Activated T-cell treated with anti-CD3 and anti-CD28 coated beads, Interleukin-2, amount 50 U/mL, for 48 hours (primary cell): Measurements from ENCODE around the gene IFNL3.
A peak's percentile ranks its signal among the peaks of the same experiment; 100 is the strongest.

Source experiments
- DNase-seq, 2 experiments: peaks; one replicate each; pipeline ENCODE4 v3.0.0-alpha.2; 2020

The IFNL3 gene

DNA sequence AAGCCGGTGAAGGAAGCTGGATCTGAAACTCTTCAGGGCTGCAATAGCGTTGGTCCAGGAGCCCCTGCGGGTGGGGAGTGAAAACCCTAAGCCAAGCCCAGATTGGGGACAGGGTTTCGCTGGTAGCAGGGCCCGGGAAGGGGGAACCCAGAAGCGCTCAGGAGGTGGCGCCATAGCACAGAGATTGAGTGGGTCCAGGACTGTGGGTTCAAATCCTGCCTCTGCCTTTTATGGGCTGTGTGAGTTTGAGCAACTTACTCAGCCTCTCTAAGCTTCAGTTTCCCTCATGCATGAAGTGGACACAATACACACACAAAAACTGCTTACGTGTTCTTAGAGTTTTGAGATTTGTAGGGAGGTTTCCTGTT is 32.4 kb downstream of the IFNL3 start:
- peak; percentile 81 to 83 for DNase-seq

DNA sequence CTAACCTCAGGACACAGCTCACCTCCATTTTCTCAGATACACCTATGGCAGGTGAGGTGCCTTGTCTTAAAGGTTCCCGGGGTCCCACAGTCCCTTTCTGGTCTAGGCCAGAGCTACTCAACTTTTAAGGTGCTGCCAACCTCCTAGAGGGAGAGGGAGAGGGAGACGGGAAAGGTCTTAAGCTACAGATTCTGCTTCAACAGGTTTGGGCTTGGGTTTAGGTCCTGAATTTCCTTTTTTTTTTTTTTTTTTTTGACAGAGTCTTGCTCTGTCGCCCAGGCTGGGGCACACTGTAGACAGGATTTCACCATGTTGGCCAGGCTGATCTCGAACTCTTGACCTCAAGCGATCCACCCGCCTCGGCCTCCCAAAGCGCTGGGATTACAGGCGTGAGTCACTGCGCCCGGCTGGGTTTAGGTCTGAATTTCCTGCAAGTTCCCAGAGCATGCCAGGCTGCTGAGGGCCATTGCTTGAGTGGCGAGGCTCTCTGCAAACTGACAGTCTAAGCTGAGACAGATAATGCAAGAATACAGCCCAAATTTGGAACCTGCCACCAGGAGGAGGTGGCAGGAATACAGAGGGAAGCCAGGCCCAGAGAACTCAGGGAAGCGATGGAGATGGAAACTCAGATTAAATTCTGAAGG is 33.0 kb downstream of the IFNL3 start:
- DNase-seq = no peak

DNA sequence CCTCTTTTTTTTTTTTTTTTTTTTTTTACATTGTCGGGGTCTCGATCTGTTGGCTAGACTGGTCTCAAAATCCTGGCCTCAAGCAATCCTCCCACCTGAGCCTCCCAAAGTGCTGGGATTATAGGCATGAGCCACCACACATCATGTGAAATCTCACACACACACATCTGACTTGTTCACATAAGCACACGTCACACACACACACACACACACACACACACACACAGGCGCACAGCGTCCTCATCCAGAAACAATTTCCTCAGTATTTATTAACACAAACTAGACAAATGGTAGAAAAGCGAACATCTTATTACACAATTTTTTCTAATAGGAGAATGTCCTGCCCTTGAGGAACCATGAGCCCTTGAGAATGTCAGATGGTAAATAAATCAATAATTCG is 35.6 kb downstream of the IFNL3 start:
- DNase-seq = no peak

DNA sequence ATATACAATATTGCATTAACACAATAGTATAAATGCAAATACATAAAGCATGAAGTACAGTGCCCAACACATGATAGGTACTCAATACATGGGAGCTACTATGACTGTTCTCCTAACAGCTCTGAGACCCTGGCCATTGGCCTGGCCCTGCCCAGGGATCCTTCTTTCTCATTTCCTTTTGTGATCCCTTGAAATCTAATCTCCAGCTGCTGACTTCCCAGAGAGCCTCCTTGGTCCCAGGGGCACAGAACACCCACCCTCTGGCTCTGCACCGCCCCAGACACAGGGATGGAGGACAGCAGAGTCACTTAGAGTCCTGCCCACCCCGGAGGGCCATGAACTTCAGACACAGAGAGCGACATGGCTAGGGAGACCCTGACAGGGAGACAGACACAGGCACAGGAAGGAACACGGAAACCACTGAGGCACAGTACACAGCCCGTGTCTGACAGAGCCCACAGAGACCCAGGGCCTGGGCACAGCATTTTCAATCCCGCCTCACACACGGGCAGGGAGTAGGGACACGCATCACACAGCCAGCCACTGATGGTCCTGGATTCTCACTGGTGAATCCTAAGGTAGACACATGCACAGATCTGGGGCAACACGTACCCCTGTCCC is 36.5 kb downstream of the IFNL3 start:
- DNase-seq = no peak

DNA sequence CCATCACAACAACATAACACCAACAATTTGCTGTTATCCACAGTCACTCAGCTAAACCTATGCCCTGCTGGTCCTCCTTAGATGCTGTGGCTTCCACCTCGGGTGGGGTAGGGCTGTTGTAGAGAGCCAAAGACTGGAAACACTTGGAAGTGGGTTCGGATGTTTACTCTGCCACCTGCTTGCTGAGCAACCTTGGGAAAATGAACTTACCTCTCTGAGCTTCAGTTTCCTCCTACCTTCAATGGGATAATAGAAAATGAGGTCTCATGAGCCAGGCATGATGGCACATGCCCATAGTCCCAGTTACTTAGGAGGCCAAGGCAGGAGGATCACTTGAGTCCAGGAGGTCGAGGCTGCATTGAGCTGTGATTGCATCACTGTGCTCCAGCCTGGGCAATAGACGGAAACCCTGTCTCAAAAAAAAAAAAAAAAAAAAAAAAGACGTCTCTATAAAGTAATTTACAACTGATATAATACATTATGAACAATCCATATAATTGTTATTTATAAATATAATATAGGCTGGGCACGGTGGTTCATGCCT is 37.4 kb downstream of the IFNL3 start:
- no peak for DNase-seq

DNA sequence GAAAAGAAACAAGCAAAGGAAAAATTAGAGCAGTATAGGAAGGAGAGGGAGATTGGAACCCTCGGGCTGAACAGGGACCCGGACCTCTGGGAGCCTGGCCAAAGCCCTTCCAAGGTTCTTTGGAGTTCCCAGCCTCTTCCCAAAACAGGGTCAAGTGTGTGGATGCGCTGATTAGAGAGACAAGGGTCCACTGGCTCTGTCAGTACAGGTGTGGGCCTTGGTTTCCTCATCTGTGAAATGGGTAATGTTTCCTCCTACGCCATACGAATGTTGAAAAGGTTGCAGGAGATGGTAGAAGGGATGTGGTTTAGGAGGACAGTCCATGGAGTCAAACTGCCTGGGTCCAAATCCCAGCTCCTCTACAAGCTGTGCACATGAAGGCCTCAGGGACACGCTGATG is 38.7 kb downstream of the IFNL3 start:
- no peak for DNase-seq

DNA sequence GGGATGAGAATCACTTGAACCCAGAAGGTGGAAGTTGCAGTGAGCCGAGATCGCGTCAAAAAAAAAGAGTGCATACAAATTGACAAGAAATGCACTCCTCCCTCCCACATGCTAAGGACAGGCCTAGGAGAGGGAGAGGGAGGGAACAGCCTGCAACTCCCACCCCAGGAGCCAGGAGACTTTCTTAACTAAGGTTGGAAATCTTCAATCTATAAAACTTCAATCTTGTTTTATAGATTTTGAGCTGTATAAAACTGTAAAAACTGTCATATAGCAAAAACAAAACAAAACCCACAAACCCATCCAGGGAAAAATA is 39.4 kb downstream of the IFNL3 start:
- DNase-seq = no peak

DNA sequence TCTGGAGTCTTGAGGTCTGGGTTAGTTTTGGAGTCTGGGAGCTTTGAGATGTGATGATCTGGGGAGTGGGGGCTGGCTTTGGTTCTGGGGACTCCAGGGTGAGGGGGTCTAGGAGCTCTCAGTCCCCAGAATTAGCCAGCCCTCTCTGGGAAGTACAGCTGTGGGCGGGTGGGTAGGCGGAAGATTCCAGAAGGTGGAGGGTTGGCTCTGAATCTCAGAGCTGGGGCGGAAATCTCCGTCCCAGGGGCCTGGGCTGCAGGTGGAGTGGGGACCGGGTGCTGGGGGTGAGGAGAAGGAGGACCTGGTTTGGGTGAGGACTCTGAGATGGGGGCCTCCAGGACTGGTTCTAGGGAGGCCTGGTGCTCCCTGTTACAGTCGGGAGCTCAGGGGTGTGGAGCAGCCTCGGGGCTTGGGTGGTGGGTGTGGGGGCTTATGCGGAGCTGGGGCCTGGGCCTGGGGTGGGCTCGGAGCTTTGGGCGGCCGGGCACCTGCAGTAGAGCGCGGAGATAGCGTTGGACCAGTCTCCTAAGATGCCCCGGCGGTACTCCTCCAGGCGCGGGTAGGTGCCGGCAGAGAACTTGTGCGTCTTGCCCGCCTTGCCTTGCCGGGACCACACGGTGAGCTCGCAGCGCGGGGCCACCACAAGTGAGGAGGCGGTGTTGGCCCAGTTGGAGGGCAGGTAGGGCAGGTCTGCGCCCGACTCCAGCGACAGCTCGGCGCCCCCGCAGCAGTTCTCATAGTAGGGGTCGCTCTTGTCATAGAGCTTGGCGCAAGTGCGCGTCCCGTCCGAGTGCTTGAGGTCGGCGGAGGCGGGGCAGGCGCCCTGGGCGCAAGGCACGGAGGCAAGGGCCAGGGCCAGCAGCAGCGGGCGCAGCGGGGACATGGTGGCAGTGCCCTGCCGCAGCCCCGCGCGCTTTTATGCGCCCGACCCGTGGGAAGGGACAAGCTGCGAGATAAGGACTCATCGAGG is 41.1 kb downstream of the IFNL3 start, which contains the start of gene SYCN:
TSS of gene SYCN (minus strand) at position 892 of the 970 bp plus-strand sequence. CDS start at position 883, 9 bp downstream.
- no peak for DNase-seq

DNA sequence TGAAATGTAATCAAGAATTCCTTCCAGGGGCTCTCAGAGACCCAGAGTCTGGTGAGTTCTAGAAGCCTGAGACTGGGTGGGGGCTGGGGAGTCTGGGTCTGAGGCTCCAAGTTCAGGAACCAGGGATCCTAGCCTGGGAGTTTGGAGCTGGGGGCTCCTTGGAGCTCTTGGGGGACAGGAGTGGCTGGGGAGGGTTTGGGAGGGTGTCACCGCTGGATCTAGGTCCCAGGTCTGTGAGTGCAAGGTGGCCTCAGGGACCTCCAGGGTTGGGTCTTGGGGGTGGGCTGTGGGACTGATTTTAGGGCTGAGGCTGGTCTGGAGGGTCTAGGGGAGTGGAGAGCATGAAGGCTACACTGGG is 41.8 kb downstream of the IFNL3 start:
- no peak for DNase-seq

DNA sequence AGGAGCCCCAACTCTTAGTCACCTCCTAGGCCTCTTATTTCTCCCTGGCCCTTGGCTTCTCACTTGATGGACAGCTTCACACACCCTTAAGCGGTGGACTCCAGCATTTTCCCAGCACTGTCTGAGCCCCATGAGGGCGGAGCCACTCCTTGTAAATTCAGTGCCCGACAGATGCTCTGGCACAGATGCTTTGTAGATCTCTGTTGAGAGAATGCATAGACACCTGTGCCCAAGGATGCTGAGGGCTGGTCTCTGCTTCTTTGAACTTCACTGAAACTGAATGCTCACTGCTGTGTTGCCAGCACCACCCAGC is 44.0 kb downstream of the IFNL3 start:
- no peak for DNase-seq

DNA sequence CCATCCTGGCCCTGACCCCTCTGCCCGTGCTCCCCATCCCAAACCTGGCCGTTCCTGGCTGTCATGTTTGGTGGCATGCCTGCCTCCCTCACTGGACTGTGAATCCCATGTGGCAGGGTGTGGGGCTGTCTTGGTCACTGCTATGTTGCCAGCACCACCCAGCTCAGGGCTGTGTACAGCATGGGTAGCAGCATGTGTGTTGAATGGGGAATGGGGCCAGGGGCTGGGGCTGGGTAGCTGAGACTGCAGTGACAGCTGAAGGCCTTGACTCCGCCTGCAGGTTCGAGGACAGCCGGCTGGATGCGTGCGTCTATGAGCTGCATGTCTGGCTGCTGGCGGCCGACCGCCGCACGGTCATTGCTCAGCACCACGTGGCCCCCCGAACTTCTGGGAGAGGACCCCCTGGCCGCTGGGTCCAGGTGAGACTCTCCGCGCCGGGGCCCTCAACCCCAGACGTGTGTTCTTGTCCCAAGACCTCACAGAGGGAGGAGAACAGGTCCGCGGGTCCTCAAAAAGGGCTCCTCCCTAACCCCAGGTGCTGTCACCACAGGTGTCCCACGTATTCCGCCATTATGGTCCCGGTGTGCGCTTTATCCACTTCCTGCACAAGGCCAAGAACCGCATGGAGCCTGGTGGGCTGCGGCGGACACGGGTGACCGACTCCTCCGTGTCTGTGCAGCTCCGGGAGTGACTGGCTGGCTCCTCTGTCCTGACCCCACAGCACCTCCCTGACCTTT is 44.6 kb downstream of the IFNL3 start:
- no peak for DNase-seq

DNA sequence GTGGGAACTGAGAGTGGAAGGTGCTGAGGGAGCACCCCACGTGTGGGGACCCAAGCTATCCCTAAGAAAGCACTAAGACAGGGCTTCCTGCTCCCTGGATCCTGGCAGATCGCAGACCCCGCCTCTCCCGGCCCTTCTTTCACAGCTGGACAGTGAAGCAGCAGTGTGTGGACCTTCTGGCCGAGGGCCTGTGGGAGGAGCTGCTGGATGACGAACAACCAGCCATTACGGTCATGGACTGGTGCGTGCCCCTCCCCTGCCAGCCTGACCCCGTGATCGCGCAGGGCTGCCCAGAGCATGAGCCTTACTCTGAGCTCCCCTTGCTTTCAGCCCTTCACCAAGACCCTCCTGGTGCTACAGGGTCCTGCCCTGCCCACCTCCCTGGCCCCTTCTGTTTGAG is 45.8 kb downstream of the IFNL3 start:
- no peak for DNase-seq

DNA sequence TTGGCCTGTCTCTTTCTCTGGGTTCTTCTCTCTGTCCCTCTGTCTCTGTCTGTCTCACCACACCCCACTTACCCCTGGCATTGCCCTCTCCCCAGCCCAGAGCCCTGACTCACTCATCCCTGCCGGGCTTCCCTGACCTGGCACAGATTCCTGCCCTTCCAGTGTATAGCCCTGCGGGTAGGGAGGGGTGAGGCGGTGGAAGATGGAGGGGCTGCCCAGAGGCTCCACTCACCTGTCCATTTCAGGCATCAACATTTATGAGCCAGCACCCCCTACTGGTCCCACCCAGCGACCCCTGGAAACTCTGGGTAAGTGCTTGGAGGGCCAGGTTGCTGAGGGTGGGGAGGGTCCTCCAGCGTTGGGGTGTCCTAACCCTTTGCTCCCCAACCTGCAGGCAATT is 47.0 kb downstream of the IFNL3 start:
- DNase-seq = no peak

DNA sequence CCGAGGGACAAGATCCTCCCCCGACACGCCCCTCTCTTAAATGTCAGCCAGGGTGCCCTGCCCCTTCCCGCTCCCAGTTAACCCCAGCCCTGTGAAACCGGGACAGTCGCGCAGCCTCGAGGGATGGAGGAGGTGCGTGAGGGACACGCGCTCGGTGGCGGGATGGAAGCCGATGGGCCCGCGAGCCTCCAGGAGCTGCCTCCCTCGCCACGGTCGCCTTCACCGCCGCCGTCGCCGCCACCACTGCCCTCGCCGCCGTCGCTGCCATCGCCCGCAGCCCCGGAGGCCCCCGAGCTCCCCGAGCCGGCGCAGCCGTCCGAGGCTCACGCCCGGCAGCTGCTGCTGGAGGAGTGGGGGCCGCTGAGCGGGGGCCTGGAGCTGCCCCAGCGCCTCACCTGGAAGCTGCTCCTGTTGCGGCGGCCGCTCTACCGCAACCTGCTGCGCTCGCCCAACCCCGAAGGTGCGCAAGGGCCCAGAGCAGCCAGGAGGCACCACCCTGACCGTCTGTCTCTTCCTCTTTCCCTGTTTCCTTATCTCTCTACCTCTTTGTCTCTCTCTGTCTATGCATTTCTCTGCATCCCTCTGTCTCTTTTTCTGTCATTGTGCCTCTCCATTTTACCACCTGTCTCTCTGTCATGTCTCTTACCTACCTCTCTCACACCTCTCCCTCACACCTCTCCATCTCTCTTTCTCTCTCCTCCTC is 47.8 kb downstream of the IFNL3 start, which contains the start of gene NCCRP1:
TSS of gene NCCRP1 (plus strand) at position 105 of the 703 bp plus-strand sequence. CDS start at position 124, 19 bp downstream.
- no peak for DNase-seq

DNA sequence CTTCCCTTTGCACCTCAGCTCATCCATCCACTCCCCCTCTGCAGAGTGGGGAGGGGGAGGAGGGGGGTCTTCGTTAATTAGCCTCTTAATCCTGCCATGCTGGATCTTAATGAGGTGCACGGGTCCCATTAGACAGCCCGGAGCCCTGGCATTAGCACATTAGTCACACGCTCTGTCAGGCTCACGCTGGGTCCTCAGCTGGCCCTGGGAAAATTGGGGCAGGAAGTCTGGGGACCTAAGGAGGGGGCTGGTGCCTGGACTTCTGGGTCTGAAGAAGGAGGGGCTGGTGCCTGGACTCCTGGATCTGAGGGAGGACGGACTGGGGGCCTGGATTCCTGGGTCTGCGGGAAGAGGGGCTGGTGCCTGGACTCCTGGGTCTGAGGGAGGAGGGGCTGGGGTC is 48.5 kb downstream of the IFNL3 start:
- no peak for DNase-seq

DNA sequence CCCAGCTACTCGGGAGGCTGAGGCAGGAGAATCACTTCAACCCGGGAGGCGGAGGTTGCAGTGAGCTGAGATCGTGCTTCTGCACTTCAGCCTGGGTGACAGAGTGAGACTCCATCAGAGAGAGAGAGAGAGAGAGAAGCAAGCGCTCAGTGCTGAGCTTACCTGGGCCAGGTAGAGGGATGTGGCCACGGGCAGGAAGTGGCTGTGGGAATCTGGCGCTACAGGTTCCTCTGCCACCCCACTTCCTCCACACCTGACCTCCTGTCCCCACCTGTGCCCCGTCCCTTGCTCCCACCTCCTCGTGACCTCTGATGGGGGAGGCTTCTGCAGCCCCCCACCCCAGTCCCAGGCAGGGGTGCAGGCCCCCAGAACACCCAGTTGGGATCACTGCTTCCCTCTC is 49.1 kb downstream of the IFNL3 start:
- DNase-seq = no peak

DNA sequence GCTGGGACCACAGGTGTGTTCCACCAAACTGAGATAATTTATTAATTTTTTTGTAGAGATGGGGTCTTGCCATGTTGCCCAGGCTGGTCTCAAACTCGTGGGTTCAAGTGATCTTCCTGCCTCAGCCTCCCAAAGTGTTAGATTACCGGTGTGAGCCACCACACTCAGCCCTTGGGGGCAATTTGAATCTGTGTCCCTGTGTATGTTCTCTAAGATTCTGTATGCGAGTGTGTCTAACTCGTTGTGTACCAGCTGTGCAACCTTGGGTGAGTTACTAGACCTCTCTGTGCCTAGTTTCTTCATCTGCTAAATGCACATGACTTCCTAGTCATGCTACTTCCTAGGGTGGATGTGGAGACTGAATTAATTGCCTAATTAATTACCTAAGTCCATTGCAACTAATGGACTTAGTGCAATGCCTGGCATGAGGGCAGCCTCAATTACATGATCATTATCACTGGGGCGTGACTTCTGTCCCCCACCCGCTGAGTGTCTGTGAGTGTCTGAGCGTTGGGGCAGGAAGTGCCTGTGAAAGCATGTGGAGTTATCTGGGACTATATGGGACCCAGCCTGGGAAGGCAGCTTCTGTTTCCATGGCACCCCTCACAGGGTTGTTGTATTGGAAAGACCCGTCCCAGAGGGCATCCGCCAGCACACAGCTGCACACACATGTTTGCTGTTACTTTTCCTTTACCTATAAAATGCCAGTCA is 49.8 kb downstream of the IFNL3 start:
- no peak for DNase-seq

DNA sequence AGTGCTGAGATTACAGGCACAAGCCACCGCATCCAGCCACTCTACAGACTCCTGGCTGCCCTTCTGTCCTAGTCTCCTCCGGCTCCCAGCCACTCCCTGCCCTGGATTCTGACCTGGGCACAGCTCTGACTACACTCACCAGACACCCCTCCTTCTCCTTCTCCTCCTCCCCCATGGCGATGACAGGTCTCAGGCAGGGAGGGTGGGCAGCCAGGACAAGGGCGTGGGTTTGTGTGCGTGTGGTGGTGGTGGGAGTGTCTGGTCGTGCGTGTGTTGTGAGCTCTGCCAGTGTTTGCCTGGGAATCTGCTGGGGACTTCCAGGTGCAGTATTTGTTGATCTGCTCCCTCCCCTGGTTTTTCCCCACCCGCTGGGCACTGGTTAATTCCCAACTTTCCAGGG is 51.0 kb downstream of the IFNL3 start:
- DNase-seq = no peak
